ENCODE data around the gene SND1.

GRCh38 chr7:127651556-127652332, at the start of gene SND1:
- peak; percentile 94 for TF ChIP-seq POLR2AphosphoS5 (IDR thresholded peaks at IDR 0.05; ENCODE audit: low read depth, low read length)
- peak; percentile 94 for TF ChIP-seq POLR2A (IDR thresholded peaks at IDR 0.05; ENCODE audit: low read depth, low read length)

All from GM12892 (cell line).